SK-N-SH (cell line): Measurements from ENCODE around the gene LTF. TPM values are rescaled to one million over a fixed set of nuclear protein-coding genes. Genes with fewer than 3 reads are reported as not detected.

ENCODE experiments used
- CTCF ChIA-PET: fragments of 300-600, 350-600 bp; formaldehyde crosslinking; extraction: SDS; loops from one replicate; lab custom pipeline; 2021; lab: Yijun Ruan, JAX
- POLR2A ChIA-PET: fragments of 350-600 bp; sonication (Branson Sonifier 250); formaldehyde crosslinking; extraction: SDS; loops from one replicate; lab custom pipeline; 2020; ENCODE audit warnings: antibody characterized with exemption, inconsistent platforms; lab: Yijun Ruan, JAX
- DNase-seq: peaks from one replicate; pipeline ENCODE4 v3.0.0; 2012
- H2AFZ ChIP-seq: fragments of 200-600 bp; sonication (generic); 2 replicates; pipeline ENCODE4 v1.8.1; 2016; ENCODE audit warnings: antibody characterized with exemption, mild to moderate bottlenecking, low read depth
- H3F3A ChIP-seq: fragments of 200-600 bp; sonication (generic); replicated peaks from 2 replicates; pipeline ENCODE3; 2016; ENCODE audit warnings: antibody characterized with exemption, mild to moderate bottlenecking; ENCODE audit not compliant: insufficient read depth
- H3K27ac ChIP-seq, 2 experiments: fragments of 200-500 bp in 1 of 2; fragments of 200-600 bp in 1 of 2; sonication (Bioruptor generic) in 1 of 2; sonication (generic), shearing (Covaris generic) in 1 of 2; 2 replicates each; pipeline versions ENCODE4 v1.5.1 to v1.6.1; 2014 to 2016; ENCODE audit warnings: low read depth in 2 of 2, inconsistent platforms in 1 of 2, low read length in 1 of 2, mild to moderate bottlenecking in 1 of 2, mixed read lengths in 1 of 2
- H3K27me3 ChIP-seq: fragments of 200-600 bp; sonication (generic), shearing (Covaris generic); 2 replicates; pipeline ENCODE4 v1.6.1; 2016; ENCODE audit warnings: mixed run types; ENCODE audit not compliant: insufficient read depth
- H3K36me3 ChIP-seq, 2 experiments: fragments of 200-500 bp in 1 of 2; fragments of 200-600 bp in 1 of 2; sonication (Bioruptor generic) in 1 of 2; sonication (generic) in 1 of 2; replicated peaks in 1 of 2; 2 replicates each; pipeline versions ENCODE3 to v1.5.1; 2014 to 2016; ENCODE audit warnings: low read length in 1 of 2, mild to moderate bottlenecking in 1 of 2; ENCODE audit not compliant: insufficient read depth in 2 of 2, control insufficient read depth in 1 of 2
- H3K4me1 ChIP-seq, 2 experiments: fragments of 200-500 bp in 1 of 2; fragments of 200-600 bp in 1 of 2; sonication (Bioruptor generic) in 1 of 2; sonication (generic), shearing (Covaris generic) in 1 of 2; 2 replicates each; pipeline versions ENCODE4 v1.5.1 to v1.6.1; 2014 to 2016; ENCODE audit warnings: low read depth in 1 of 2, low read length in 1 of 2, mixed run types in 1 of 2; ENCODE audit not compliant: insufficient read depth in 2 of 2, control insufficient read depth in 1 of 2
- H3K4me2 ChIP-seq: fragments of 200-600 bp; sonication (generic), shearing (Covaris generic); 2 replicates; pipeline ENCODE4 v1.6.1; 2017; ENCODE audit warnings: mixed run types
- H3K4me3 ChIP-seq, 2 experiments: fragments of 200-500 bp in 1 of 2; fragments of 200-600 bp in 1 of 2; sonication (Bioruptor generic) in 1 of 2; sonication (generic), shearing (Covaris generic) in 1 of 2; 2 replicates each; pipeline versions ENCODE4 v1.5.1 to v1.8.1; 2014 to 2016; ENCODE audit warnings: low read depth in 2 of 2, inconsistent platforms in 1 of 2, low read length in 1 of 2, mild to moderate bottlenecking in 1 of 2, mixed read lengths in 1 of 2, moderate library complexity in 1 of 2
- H3K79me2 ChIP-seq: fragments of 200-600 bp; sonication (generic); 2 replicates; pipeline ENCODE4 v1.8.1; 2017; ENCODE audit warnings: mild to moderate bottlenecking; ENCODE audit not compliant: insufficient read depth
- H3K9ac ChIP-seq: fragments of 200-600 bp; sonication (generic); 2 replicates; pipeline ENCODE4 v1.6.1; 2017; ENCODE audit warnings: mixed run types
- H3K9me2 ChIP-seq: fragments of 200-600 bp; sonication (generic); 2 replicates; pipeline ENCODE4 v1.6.1; 2017; ENCODE audit warnings: mixed run types
- H3K9me3 ChIP-seq: fragments of 200-600 bp; sonication (generic); 2 replicates; pipeline ENCODE4 v1.6.1; 2017; ENCODE audit warnings: mixed run types, mild to moderate bottlenecking, moderate library complexity
- H4K20me1 ChIP-seq: fragments of 200-600 bp; sonication (generic); 2 replicates; pipeline ENCODE4 v1.6.1; 2017; ENCODE audit warnings: mild to moderate bottlenecking, mixed run types; ENCODE audit not compliant: insufficient read depth
- CTCF ChIP-seq: fragments of 200-600 bp; sonication (generic); IDR thresholded peaks from 2 replicates; pipeline ENCODE4 v1.6.1; 2017; ENCODE audit warnings: antibody characterized with exemption, mild to moderate bottlenecking, moderate library complexity
- ELF1 ChIP-seq: IDR thresholded peaks from 2 replicates; pipeline ENCODE4 v1.4.0; 2012
- EP300 ChIP-seq, 2 experiments: IDR thresholded peaks; 2 replicates each; pipeline versions ENCODE4 v1.4.0 to v1.6.1; 2012; ENCODE audit warnings: borderline replicate concordance in 1 of 2, low read depth in 1 of 2, low read length in 1 of 2
- FOSL2 ChIP-seq: IDR thresholded peaks from 2 replicates; pipeline ENCODE4 v1.4.0; 2012; ENCODE audit warnings: low read depth, mild to moderate bottlenecking, moderate library complexity, borderline replicate concordance
- FOXJ3 ChIP-seq: sonication (generic); formaldehyde crosslinking; IDR thresholded peaks from 2 replicates; pipeline ENCODE4 v1.5.1; 2020; ENCODE audit warnings: mild to moderate bottlenecking, missing genetic modification reagents
- FOXM1 ChIP-seq: IDR thresholded peaks from 2 replicates; pipeline ENCODE4 v1.4.0; 2012; ENCODE audit warnings: low read depth, mild to moderate bottlenecking
- MEF2A ChIP-seq: IDR thresholded peaks from 2 replicates; pipeline ENCODE4 v1.4.0; 2012; ENCODE audit warnings: low read depth, borderline replicate concordance
- MXI1 ChIP-seq: IDR thresholded peaks from 2 replicates; pipeline ENCODE4 v1.6.1; 2012; ENCODE audit warnings: mild to moderate bottlenecking, low read depth, low read length, improper control_type of control experiment
- RCOR1 ChIP-seq: fragments of 150-350 bp; IDR thresholded peaks from 2 replicates; pipeline ENCODE4 v1.6.1; 2017; ENCODE audit warnings: antibody characterized with exemption, low read length
- RXRA ChIP-seq: IDR thresholded peaks from 2 replicates; pipeline ENCODE4 v1.4.0; 2012; ENCODE audit warnings: low read depth, mild to moderate bottlenecking, borderline replicate concordance
- TCF12 ChIP-seq: IDR thresholded peaks from 2 replicates; pipeline ENCODE4 v1.4.0; 2012
- TEAD4 ChIP-seq: IDR thresholded peaks from 2 replicates; pipeline ENCODE4 v1.4.0; 2012; ENCODE audit warnings: mild to moderate bottlenecking, borderline replicate concordance; ENCODE audit not compliant: insufficient read depth
- USF2 ChIP-seq: fragments of 150-350 bp; IDR thresholded peaks from 2 replicates; pipeline ENCODE4 v1.6.1; 2017; ENCODE audit warnings: antibody characterized with exemption, low read length, low read depth, borderline replicate concordance
- WGBS: methylation state at CpG from one replicate; pipeline ENCODE4 v1.1.6; 2017; ENCODE audit warnings: low lambda C conversion rate; 5-methylcytosine and 5-hydroxymethylcytosine counted together
- polyA plus RNA-seq, 3 experiments: library from polyadenylated mRNA; depleted of rRNA; stranded (reverse); fragments of >200 nt; gene quantifications; 2 replicates each; pipeline ENCODE4 v1.2.3, GENCODE V29; 2012

LTF gene
- polyA plus RNA-seq, 1 of the 3 experiments (the other 2 are of a cell fraction) = not detected

- no peaks in the 10 kb centered on the region for H3K9me3 ChIP-seq
- H3K27ac ChIP-seq = no peak overlapping the region
- H3K79me2 ChIP-seq = no peaks in the 10 kb centered on the region
- DNase-seq = no peak
- TF ChIP-seq FOXM1 = no peak
- TF ChIP-seq MXI1 = no peak
- TF ChIP-seq FOXJ3 (CRISPR knock-in tag) = no peak
- no peak for TF ChIP-seq RCOR1
- TF ChIP-seq USF2 = no peak
- TF ChIP-seq TCF12 = no peak
- TF ChIP-seq FOSL2 = no peak
- TF ChIP-seq ELF1 = no peak
- TF ChIP-seq RXRA = no peak
- TF ChIP-seq MEF2A = no peak
- no peak for TF ChIP-seq EP300 (IDR thresholded peaks at IDR 0.05; ENCODE audit: borderline replicate concordance in 1 of 2, low read depth in 1 of 2, low read length in 1 of 2)
- TF ChIP-seq CTCF = no peak
- TF ChIP-seq TEAD4 = no peak
- H3K4me2 ChIP-seq = no peak overlapping the region
- H4K20me1 ChIP-seq = no peaks in the 10 kb centered on the region
- no peaks in the 10 kb centered on the region for H3K36me3 ChIP-seq
- H3K4me3 ChIP-seq = no peak overlapping the region
- WGBS = 45% methylated on average over 8 of the region's 11 CpGs
- no peaks in the 10 kb centered on the region for H3K9me2 ChIP-seq
- POLR2A ChIA-PET = no interaction called here
- no peaks in the 10 kb centered on the region for H3K27me3 ChIP-seq
- H3K4me1 ChIP-seq = peaks cover 0 to 3% of the 10 kb centered on the region in 2 experiments; a peak in 1 of 4 replicates
- H2AFZ ChIP-seq = no peak overlapping the region
- no peaks in the 10 kb centered on the region for H3F3A ChIP-seq
- CTCF ChIA-PET = interaction anchor here (1.3 to 2.4 kb wide), 2 partner anchors 7 to 67 kb away, joined by 4 to 11 read pairs; no protein-coding TSS in a partner anchor
- no peak overlapping the region for H3K9ac ChIP-seq
Observed at GRCh38 chr3:46491089-46492070, 26.7 kb upstream of the LTF start.
